HepG2 (cell line): Measurements from ENCODE around the gene NFKB1.

Experiments used
- RERE ChIP-seq: IDR thresholded peaks from 2 replicates; pipeline ENCODE4 v1.6.1; 2016; ENCODE audit warnings: low read depth, missing genetic modification reagents, missing compliant biosample characterization
- RORA ChIP-seq: sonication (generic); formaldehyde crosslinking; IDR thresholded peaks from 2 replicates; pipeline ENCODE4 v1.5.0; 2020; ENCODE audit warnings: mild to moderate bottlenecking, missing genetic modification reagents, moderate library complexity
- SIN3A ChIP-seq: IDR thresholded peaks from 2 replicates; pipeline ENCODE4 v1.6.1; 2011; ENCODE audit warnings: low read depth, mild to moderate bottlenecking, control low read depth, low read length, borderline replicate concordance
- SRY ChIP-seq: sonication (generic); formaldehyde crosslinking; IDR thresholded peaks from 2 replicates; pipeline ENCODE4 v1.8.0; 2022; ENCODE audit warnings: mild to moderate bottlenecking, missing genetic modification reagents

DNA sequence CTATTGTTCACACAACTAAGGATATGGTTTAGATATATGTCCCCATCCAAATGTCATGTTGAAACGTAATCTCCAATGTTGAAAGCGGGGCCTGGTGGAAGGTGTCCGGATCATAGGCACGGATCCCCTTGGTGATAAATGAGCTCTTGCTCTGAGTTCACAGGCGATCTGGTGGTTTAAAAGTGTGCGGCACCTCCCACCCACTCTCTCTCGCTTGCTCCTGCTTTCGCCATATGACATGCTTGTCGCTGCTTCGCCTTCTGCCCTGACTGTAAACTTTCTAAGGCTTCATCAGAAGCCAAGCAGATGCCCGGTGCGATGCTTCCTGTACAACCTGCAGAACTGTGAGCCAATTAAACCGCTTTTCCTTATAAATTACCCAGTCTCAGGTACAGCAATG lies 128.5 kb downstream of the NFKB1 start:
- TF ChIP-seq RERE (CRISPR knock-in tag) (no peak), SRY (CRISPR knock-in tag) (no peak), RORA (CRISPR knock-in tag) (no peak), SIN3A (no peak)
